NB4 (cell line): ENCODE results near the gene SLC26A1.

ENCODE experiments used
- DNase-seq: peaks from one replicate; pipeline ENCODE4 v3.0.0; 2010; ENCODE audit warnings: low read depth
- H3K4me3 ChIP-seq: one replicate; pipeline ENCODE4 v1.5.1; 2011; ENCODE audit warnings: mild to moderate bottlenecking, low read depth, low read length, moderate library complexity
- CTCF ChIP-seq: IDR thresholded peaks from one replicate; pipeline ENCODE4 v1.5.1; 2012; ENCODE audit warnings: low read depth, low read length
- MYC ChIP-seq: IDR thresholded peaks from 2 replicates; pipeline ENCODE4 v1.6.1; 2011; ENCODE audit warnings: low read depth, low read length
- POLR2A ChIP-seq: IDR thresholded peaks from 2 replicates; pipeline ENCODE4 v1.6.1; 2011; ENCODE audit warnings: mild to moderate bottlenecking; ENCODE audit not compliant: insufficient read length; ENCODE audit errors: extremely low read depth
- TF ChIP-seq, protein P1 (sequence below): IDR thresholded peaks from 2 replicates; pipeline ENCODE4 v1.6.1; 2011; ENCODE audit warnings: low read depth, low read length

SLC26A1 gene

GRCh38 chr4:991451-992296, 1.5 kb downstream of the SLC26A1 start:
- DNase-seq = no peak
- no peak overlapping the region for H3K4me3 ChIP-seq
- TF ChIP-seq POLR2A (no peak), MYC (no peak), CTCF (no peak)
- TF ChIP-seq, protein P1, sequence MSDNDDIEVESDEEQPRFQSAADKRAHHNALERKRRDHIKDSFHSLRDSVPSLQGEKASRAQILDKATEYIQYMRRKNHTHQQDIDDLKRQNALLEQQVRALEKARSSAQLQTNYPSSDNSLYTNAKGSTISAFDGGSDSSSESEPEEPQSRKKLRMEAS = no peak

- DNase-seq = no peak
- TF ChIP-seq POLR2A = no peak
- TF ChIP-seq CTCF = no peak
- no peak for TF ChIP-seq MYC
- TF ChIP-seq, protein P1 = no peak
- H3K4me3 ChIP-seq = no peak overlapping the region
Observed at GRCh38 chr4:990746-991367, 2.3 kb downstream of the SLC26A1 start.

- TF ChIP-seq, protein P1 = no peak
- TF ChIP-seq CTCF = no peak
- DNase-seq = no peak
- H3K4me3 ChIP-seq = no peak overlapping the region
Observed at GRCh38 chr4:989722-990471, 3.3 kb downstream of the SLC26A1 start.

GRCh38 chr4:988726-989721, 4.2 kb downstream of the SLC26A1 start:
- no peak overlapping the region for H3K4me3 ChIP-seq
- TF ChIP-seq MYC (no peak), POLR2A (no peak), CTCF (no peak)
- TF ChIP-seq, protein P1 = no peak
- no peak for DNase-seq
